ENCODE results near the gene DPH1.

The DPH1 gene

GRCh38 chr17:2055292-2056205, 25.6 kb downstream of the DPH1 start:
- no peaks in the 10 kb centered on the region for H3K36me3 ChIP-seq (ENCODE audit: control insufficient read depth, insufficient read depth, low read length)
- H3K4me3 ChIP-seq (ENCODE audit: low read depth, low read length), result peak overlapping the region; percentile 48
- no peaks in the 10 kb centered on the region for H3K9me3 ChIP-seq (ENCODE audit: control insufficient read depth, insufficient read depth, low read length)
- H3K4me1 ChIP-seq (ENCODE audit: control insufficient read depth, insufficient read depth, low read length), result no peaks in the 10 kb centered on the region
- H3K9ac ChIP-seq (ENCODE audit: low read depth, low read length), result no peak overlapping the region
- peaks cover 55% of the 10 kb centered on the region for H3K27me3 ChIP-seq (ENCODE audit: control insufficient read depth, insufficient read depth, low read length)

GRCh38 chr17:2056206-2057174, 26.5 kb downstream of the DPH1 start:
- Histone ChIP-seq H3K9me3 (ENCODE audit: control insufficient read depth, insufficient read depth, low read length) (no peaks in the 10 kb centered on the region), H3K9ac (ENCODE audit: low read depth, low read length) (no peak overlapping the region), H3K36me3 (ENCODE audit: control insufficient read depth, insufficient read depth, low read length) (no peaks in the 10 kb centered on the region), H3K4me1 (ENCODE audit: control insufficient read depth, insufficient read depth, low read length) (no peaks in the 10 kb centered on the region), H3K27me3 (ENCODE audit: control insufficient read depth, insufficient read depth, low read length) (peaks cover 51% of the 10 kb centered on the region), H3K4me3 (ENCODE audit: low read depth, low read length) (no peak overlapping the region)

GRCh38 chr17:2057175-2057759, 27.3 kb downstream of the DPH1 start:
- Histone ChIP-seq H3K27me3 (ENCODE audit: control insufficient read depth, insufficient read depth, low read length) (peaks cover 43% of the 10 kb centered on the region), H3K9me3 (ENCODE audit: control insufficient read depth, insufficient read depth, low read length) (no peaks in the 10 kb centered on the region), H3K4me3 (ENCODE audit: low read depth, low read length) (no peak overlapping the region), H3K9ac (ENCODE audit: low read depth, low read length) (no peak overlapping the region), H3K4me1 (ENCODE audit: control insufficient read depth, insufficient read depth, low read length) (no peaks in the 10 kb centered on the region), H3K36me3 (ENCODE audit: control insufficient read depth, insufficient read depth, low read length) (no peaks in the 10 kb centered on the region)

DNA sequence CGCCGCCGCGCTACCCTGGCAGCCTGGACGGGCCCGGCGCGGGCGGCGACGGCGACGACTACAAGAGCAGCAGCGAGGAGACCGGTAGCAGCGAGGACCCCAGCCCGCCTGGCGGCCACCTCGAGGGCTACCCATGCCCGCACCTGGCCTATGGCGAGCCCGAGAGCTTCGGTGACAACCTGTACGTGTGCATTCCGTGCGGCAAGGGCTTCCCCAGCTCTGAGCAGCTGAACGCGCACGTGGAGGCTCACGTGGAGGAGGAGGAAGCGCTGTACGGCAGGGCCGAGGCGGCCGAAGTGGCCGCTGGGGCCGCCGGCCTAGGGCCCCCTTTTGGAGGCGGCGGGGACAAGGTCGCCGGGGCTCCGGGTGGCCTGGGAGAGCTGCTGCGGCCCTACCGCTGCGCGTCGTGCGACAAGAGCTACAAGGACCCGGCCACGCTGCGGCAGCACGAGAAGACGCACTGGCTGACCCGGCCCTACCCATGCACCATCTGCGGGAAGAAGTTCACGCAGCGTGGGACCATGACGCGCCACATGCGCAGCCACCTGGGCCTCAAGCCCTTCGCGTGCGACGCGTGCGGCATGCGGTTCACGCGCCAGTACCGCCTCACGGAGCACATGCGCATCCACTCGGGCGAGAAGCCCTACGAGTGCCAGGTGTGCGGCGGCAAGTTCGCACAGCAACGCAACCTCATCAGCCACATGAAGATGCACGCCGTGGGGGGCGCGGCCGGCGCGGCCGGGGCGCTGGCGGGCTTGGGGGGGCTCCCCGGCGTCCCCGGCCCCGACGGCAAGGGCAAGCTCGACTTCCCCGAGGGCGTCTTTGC, 28.0 kb downstream of the DPH1 start:
- H3K4me1 ChIP-seq (ENCODE audit: control insufficient read depth, insufficient read depth, low read length), result peaks cover 6% of the 10 kb centered on the region

GRCh38 chr17:2058586-2059546, 28.9 kb downstream of the DPH1 start:
- peaks cover 33% of the 10 kb centered on the region for H3K27me3 ChIP-seq (ENCODE audit: control insufficient read depth, insufficient read depth, low read length)
- no peaks in the 10 kb centered on the region for H3K36me3 ChIP-seq (ENCODE audit: control insufficient read depth, insufficient read depth, low read length)
- H3K4me3 ChIP-seq (ENCODE audit: low read depth, low read length), result no peak overlapping the region
- H3K9ac ChIP-seq (ENCODE audit: low read depth, low read length), result no peak overlapping the region
- peaks cover 11% of the 10 kb centered on the region for H3K4me1 ChIP-seq (ENCODE audit: control insufficient read depth, insufficient read depth, low read length)
- H3K9me3 ChIP-seq (ENCODE audit: control insufficient read depth, insufficient read depth, low read length), result no peaks in the 10 kb centered on the region

More for the DNA sequence above, 28.0 kb downstream of the DPH1 start:
- Histone ChIP-seq H3K36me3 (ENCODE audit: control insufficient read depth, insufficient read depth, low read length) (no peaks in the 10 kb centered on the region), H3K9me3 (ENCODE audit: control insufficient read depth, insufficient read depth, low read length) (no peaks in the 10 kb centered on the region), H3K4me3 (ENCODE audit: low read depth, low read length) (no peak overlapping the region), H3K9ac (ENCODE audit: low read depth, low read length) (no peak overlapping the region), H3K27me3 (ENCODE audit: control insufficient read depth, insufficient read depth, low read length) (peaks cover 40% of the 10 kb centered on the region)

DNA sequence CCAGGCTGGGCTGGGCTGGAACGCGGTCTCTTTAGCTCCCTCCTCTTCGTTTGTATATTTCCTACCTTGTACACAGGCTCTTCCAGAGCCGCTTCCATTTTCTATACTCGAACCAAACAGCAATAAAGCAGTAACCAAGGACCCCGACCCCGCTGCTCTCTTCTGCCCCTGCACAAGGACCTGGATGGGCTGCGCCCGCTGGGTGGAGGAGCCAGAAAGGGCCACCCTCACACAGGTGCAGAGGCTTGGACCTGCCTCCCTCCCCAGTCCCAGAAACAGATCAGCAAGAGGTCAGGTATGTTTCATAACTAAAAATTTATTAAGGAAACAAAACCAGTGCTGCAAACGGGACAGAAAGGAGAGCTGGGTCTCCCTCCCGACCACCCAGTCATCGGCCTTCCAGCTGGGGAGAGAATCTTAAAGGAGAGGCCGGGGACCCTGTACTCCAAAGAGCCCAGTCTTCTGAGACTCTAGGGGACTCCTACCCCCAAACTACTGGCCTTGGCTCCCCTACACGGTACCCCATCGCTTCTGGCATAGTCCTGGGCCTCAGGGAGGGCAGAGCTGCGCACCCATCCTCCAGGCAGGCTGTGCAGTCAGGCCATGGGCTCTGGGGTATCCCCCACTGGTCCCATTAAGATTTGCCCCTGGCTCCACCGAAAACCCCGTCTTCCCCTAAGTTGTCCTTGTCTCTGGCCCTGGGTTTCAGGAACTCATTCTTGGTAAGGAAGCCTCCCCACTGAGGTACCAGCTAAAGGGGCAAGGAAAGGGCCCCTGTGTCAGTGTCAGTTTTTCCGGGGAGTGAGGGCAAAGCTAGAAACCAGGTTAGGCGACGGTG, 29.8 kb downstream of the DPH1 start:
- Histone ChIP-seq H3K4me1 (ENCODE audit: control insufficient read depth, insufficient read depth, low read length) (peaks cover 11% of the 10 kb centered on the region), H3K36me3 (ENCODE audit: control insufficient read depth, insufficient read depth, low read length) (peaks cover under 1% of the 10 kb centered on the region), H3K9ac (ENCODE audit: low read depth, low read length) (no peak overlapping the region), H3K9me3 (ENCODE audit: control insufficient read depth, insufficient read depth, low read length) (no peaks in the 10 kb centered on the region), H3K27me3 (ENCODE audit: control insufficient read depth, insufficient read depth, low read length) (peaks cover 24% of the 10 kb centered on the region), H3K4me3 (ENCODE audit: low read depth, low read length) (no peak overlapping the region)

DNA sequence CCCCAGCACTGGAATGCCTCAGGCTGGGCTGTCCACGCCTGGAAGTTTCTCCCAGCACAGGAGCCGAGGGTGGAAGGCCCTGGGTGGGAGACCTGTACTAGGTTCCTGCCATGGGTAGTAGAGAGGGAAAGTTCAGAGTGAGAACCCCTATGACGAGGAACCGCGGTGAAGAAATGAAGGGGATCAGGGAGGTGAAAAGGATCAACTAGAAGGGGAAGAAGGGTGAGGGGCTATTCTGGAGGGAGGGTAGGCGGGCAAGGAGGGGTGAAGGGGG, 30.4 kb downstream of the DPH1 start:
- Histone ChIP-seq H3K4me1 (ENCODE audit: control insufficient read depth, insufficient read depth, low read length) (peaks cover 13% of the 10 kb centered on the region), H3K9ac (ENCODE audit: low read depth, low read length) (no peak overlapping the region), H3K4me3 (ENCODE audit: low read depth, low read length) (no peak overlapping the region), H3K27me3 (ENCODE audit: control insufficient read depth, insufficient read depth, low read length) (peaks cover 24% of the 10 kb centered on the region), H3K9me3 (ENCODE audit: control insufficient read depth, insufficient read depth, low read length) (no peaks in the 10 kb centered on the region), H3K36me3 (ENCODE audit: control insufficient read depth, insufficient read depth, low read length) (peaks cover 3% of the 10 kb centered on the region)

DNA sequence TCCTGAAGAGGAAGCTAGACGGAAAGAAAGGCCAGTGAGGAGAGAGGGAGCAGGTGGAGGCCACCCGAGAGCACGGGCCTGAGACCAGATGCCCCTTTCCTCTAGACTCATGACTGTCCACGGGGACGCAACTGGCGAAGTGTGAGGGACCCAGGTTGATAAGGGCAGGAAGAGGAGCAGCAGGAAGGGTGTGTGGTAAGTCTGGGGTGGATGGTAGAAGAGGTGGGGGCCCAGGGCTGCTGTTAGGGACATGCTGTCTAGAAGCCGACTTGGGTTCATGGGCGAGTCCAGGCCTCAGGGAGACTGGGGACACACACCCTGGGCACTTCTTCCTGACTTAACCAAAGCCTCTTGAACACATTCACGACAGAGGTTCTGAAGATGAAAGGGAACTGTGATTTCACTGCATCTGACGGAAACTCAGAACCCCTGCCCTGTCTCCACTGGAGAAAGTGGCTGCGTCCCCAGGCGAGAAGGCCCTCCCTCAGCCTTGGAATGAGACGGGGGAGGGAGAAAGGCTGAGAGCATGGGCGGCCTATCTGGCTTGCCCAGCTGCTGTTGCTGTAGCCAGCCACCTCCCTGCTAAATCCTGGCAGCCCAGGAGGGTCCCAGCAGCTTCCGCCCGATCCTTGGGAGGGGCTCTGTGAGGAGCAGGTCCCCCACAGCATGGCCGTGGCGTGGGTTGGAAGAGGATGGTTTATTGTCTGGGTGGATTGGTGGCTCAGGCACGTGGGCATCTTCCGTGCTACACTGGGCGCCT, 30.9 kb downstream of the DPH1 start:
- peaks cover 24% of the 10 kb centered on the region for H3K27me3 ChIP-seq (ENCODE audit: control insufficient read depth, insufficient read depth, low read length)
- no peak overlapping the region for H3K4me3 ChIP-seq (ENCODE audit: low read depth, low read length)
- H3K9me3 ChIP-seq (ENCODE audit: control insufficient read depth, insufficient read depth, low read length), result no peaks in the 10 kb centered on the region
- peaks cover 13% of the 10 kb centered on the region for H3K4me1 ChIP-seq (ENCODE audit: control insufficient read depth, insufficient read depth, low read length)
- H3K9ac ChIP-seq (ENCODE audit: low read depth, low read length), result no peak overlapping the region
- H3K36me3 ChIP-seq (ENCODE audit: control insufficient read depth, insufficient read depth, low read length), result peaks cover 3% of the 10 kb centered on the region

DNA sequence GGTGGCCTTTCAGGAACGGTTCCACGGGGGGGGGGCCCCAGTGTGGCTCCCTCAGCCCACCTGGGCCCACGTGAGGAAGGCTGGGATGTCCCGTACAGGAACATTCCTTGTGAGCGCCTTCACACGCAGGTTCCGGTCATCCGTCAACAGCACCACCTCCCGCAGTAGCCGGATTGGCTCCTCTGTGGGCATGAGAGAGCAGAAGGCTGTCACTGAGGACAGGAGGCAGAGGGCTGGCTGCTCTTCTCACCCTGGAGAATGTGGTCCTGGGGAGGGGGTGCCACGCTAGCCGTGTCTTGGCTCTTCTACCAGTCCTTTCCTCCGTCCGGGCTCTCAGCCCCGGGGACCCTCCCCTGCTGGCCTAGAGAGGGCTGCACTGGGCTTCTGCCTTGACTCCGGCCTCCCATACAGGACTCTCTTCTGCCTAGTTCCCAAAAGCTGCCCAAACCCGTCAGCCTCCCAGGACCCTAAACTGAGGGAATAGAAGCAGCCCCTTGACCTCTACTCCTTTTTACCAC, 31.5 kb downstream of the DPH1 start:
- peaks cover 13% of the 10 kb centered on the region for H3K4me1 ChIP-seq (ENCODE audit: control insufficient read depth, insufficient read depth, low read length)
- no peak overlapping the region for H3K4me3 ChIP-seq (ENCODE audit: low read depth, low read length)
- peaks cover 5% of the 10 kb centered on the region for H3K36me3 ChIP-seq (ENCODE audit: control insufficient read depth, insufficient read depth, low read length)
- peaks cover 18% of the 10 kb centered on the region for H3K27me3 ChIP-seq (ENCODE audit: control insufficient read depth, insufficient read depth, low read length)
- H3K9ac ChIP-seq (ENCODE audit: low read depth, low read length), result no peak overlapping the region
- H3K9me3 ChIP-seq (ENCODE audit: control insufficient read depth, insufficient read depth, low read length), result no peaks in the 10 kb centered on the region

Data from iPS-15b (cell line).